Body of pancreas (tissue), 4 donors: ENCODE measurements around the gene RNF13. TPM values are rescaled to one million over a fixed set of nuclear protein-coding genes. Genes with fewer than 3 reads are reported as not detected.
A peak's percentile ranks its signal among the peaks of the same experiment; 100 is the strongest.

Source experiments
- ATAC-seq: fragments of 150-250 bp; one replicate; pipeline ENCODE4 v1.9.1; 2016
- DNase-seq, 4 donors: peaks; one replicate each; pipeline ENCODE4 v3.0.0-alpha.2; 2019
- H3K27ac ChIP-seq, 4 donors: fragments of 200-600 bp; sonication (generic); 1 replicate in 3 of 4; 2 replicates in 1 of 4; pipeline versions ENCODE4 v1.5.1 to v1.6.1; 2016 to 2019; ENCODE audit warnings: mild to moderate bottlenecking in 1 of 4, mixed read lengths in 1 of 4, moderate library complexity in 1 of 4
- H3K27me3 ChIP-seq, 2 donors: fragments of 200-600 bp; sonication (generic); one replicate each; pipeline ENCODE4 v1.6.0; 2016; ENCODE audit warnings: mild to moderate bottlenecking in 1 of 2
- H3K36me3 ChIP-seq, 2 donors: fragments of 200-600 bp; sonication (generic); replicated peaks in 1 of 2; 2 replicates each; pipeline ENCODE4 v1.5.1; 2016; ENCODE audit warnings: low read depth in 2 of 2; ENCODE audit not compliant: insufficient read depth in 1 of 2
- H3K4me1 ChIP-seq: fragments of 200-600 bp; sonication (generic); one replicate; pipeline ENCODE4 v1.6.0; 2016
- H3K4me3 ChIP-seq, 2 donors: fragments of 200-600 bp; sonication (generic); 1 replicate in 1 of 2; 2 replicates in 1 of 2; pipeline ENCODE4 v1.5.1; 2016 to 2019
- H3K9me3 ChIP-seq, 3 donors: fragments of 200-600 bp; sonication (generic); 1 replicate in 2 of 3; 2 replicates in 1 of 3; pipeline ENCODE4 v1.5.1; 2016
- POLR2A ChIP-seq, 3 donors: fragments of 450-650 bp; IDR thresholded peaks; one replicate each; pipeline ENCODE4 v1.6.1; 2016; ENCODE audit warnings: antibody characterized with exemption in 3 of 3, mild to moderate bottlenecking in 2 of 3
- WGBS, 2 donors: methylation state at CpG; one replicate each; pipeline ENCODE4 v1.1.5; 2017; 5-methylcytosine and 5-hydroxymethylcytosine counted together
- intact Hi-C: fragments of 100-400 bp; cut with DNase I; formaldehyde crosslinking; loops from one replicate; pipeline ENCODE4 v1.15.1; 2023
- total RNA-seq, 2 donors: library from RNA; depleted of rRNA; stranded (reverse); fragments of >200 nt; gene quantifications; one replicate each; pipeline ENCODE4 v1.1.0, GENCODE V29; 2016
- TF ChIP-seq, protein P1 (sequence below), 7 experiments: fragments of 450-650 bp in 4 of 7; fragments of 200-600 bp in 3 of 7; sonication (generic) in 3 of 7; IDR thresholded peaks; one replicate each; pipeline ENCODE4 v1.5.1; 2016 to 2019; ENCODE audit warnings: antibody characterized with exemption in 7 of 7

RNF13 gene
- total RNA-seq, 2 donors from 2014 or later: 26.4 to 52.4 TPM

DNA sequence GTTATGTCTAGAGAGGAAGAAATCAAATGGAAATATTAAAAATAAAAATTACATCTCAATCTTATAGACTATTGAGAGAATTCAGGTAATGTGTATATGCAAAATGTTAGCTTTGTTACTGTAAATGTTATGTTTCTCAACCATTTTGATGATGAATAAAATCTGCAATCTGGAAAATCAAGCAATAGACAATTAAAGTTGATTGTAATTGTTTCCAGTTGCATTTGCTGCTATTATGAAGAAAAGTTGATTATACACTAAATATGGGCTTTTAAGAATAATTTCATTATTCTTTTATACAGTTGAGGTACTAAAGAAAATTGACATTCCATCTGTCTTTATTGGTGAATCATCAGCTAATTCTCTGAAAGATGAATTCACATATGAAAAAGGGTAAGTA, 88.8 kb downstream of the RNF13 start:
- Histone ChIP-seq H3K4me1 (no peaks in the 10 kb centered on the region), H3K27ac (no peak overlapping the region), H3K36me3 (no peaks in the 10 kb centered on the region), H3K4me3 (no peak overlapping the region), H3K27me3 (no peaks in the 10 kb centered on the region), H3K9me3 (no peaks in the 10 kb centered on the region)
- intact Hi-C loops: no loop called here
- no peak for DNase-seq
- TF ChIP-seq POLR2A (IDR thresholded peaks at IDR 0.05): no peak
- TF ChIP-seq, protein P1, sequence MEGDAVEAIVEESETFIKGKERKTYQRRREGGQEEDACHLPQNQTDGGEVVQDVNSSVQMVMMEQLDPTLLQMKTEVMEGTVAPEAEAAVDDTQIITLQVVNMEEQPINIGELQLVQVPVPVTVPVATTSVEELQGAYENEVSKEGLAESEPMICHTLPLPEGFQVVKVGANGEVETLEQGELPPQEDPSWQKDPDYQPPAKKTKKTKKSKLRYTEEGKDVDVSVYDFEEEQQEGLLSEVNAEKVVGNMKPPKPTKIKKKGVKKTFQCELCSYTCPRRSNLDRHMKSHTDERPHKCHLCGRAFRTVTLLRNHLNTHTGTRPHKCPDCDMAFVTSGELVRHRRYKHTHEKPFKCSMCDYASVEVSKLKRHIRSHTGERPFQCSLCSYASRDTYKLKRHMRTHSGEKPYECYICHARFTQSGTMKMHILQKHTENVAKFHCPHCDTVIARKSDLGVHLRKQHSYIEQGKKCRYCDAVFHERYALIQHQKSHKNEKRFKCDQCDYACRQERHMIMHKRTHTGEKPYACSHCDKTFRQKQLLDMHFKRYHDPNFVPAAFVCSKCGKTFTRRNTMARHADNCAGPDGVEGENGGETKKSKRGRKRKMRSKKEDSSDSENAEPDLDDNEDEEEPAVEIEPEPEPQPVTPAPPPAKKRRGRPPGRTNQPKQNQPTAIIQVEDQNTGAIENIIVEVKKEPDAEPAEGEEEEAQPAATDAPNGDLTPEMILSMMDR (IDR thresholded peaks at IDR 0.05): no peak
- ATAC-seq: no peak

DNA sequence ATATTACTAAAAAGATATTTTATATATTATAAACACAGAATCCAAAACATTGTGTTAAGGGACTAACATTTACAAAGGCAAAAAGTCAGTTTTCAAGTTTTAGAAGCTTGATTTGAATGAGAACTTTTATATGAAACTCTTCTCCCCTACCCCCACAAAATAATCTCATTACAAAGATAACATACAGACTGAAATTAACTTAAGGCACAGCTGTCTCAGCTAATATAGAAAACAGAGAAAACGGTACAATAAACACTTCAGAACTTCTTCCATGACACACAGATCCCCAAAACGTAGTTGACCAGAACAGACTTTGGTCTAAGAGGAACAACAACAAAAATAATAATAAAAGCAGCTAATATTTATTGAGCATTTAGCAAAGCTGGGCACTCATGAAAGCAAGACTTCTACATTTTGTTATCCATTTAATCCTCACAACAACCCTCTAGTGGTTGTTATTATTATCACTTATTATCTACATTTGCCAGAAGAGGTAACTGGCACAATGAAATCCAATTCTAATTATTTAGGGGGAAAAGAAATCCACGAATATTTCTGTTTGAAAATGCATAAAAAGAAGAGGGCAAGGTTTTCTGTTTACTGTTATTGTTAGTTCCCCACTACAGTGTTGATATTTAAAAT, 89.6 kb downstream of the RNF13 start:
- Histone ChIP-seq H3K27ac (no peak overlapping the region), H3K9me3 (no peaks in the 10 kb centered on the region), H3K27me3 (no peaks in the 10 kb centered on the region), H3K4me3 (no peak overlapping the region), H3K4me1 (no peaks in the 10 kb centered on the region), H3K36me3 (no peaks in the 10 kb centered on the region)
- 81 to 86% methylated on average over 3 of the region's 3 CpGs for WGBS, 2 donors
- intact Hi-C loops: no loop called here
- DNase-seq (no peak), ATAC-seq (no peak)
- TF ChIP-seq POLR2A (IDR thresholded peaks at IDR 0.05): no peak
- TF ChIP-seq, protein P1 (IDR thresholded peaks at IDR 0.05): peak in 2 of 7 experiments; percentile 3 to 10

DNA sequence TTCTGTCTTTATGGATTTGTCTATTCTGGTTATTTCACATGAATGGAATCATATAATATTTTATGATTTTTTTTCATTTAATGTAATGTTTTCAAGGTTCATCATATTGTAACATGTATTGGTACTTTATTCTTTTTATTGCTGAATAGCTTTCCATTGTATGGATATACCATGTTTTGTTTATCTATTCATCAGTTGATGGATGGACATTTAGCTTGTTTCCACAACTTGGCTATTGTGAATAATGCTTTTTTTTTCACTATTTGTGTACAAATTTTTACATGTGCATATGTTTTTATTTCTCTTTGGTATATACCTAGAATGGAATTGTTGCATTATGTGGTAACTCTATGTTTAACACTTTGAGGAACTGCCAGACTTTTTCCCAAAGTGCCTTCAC, 93.0 kb downstream of the RNF13 start:
- no peak overlapping the region for H3K4me3 ChIP-seq
- H3K27me3 ChIP-seq: no peaks in the 10 kb centered on the region
- no peaks in the 10 kb centered on the region for H3K4me1 ChIP-seq
- no peaks in the 10 kb centered on the region for H3K9me3 ChIP-seq
- no peak for ATAC-seq
- DNase-seq: no peak
- no peak for TF ChIP-seq POLR2A (IDR thresholded peaks at IDR 0.05)
- TF ChIP-seq, protein P1 (IDR thresholded peaks at IDR 0.05): no peak
- no peak overlapping the region for H3K27ac ChIP-seq
- H3K36me3 ChIP-seq: no peaks in the 10 kb centered on the region
- intact Hi-C loops: no loop called here

DNA sequence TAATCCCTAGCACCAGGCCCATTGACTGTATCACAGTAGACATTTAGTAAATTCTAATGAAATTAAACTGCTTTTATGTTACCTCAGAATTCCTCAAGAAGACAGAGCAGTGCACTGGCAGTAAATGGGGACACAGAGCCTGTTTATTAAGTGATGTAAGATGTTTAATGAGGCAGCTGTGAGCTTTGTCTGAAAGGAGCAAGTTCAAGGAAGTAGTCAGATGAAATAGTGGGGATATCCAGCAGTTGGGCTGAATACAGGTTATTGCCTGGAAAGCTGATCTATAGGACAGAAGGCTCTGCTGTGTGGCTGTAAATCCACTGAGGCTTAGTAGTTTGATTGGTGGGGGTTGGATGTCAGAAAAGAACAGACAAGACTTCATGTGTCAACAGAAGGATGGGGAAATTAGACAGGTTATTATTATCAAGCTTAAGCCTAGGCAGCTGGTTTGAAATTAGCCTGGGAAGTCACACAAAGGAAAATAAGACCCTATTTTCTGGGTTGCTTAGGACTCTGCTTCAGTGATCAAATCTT, 95.5 kb downstream of the RNF13 start:
- Histone ChIP-seq H3K36me3 (no peaks in the 10 kb centered on the region), H3K4me3 (no peak overlapping the region), H3K9me3 (no peaks in the 10 kb centered on the region), H3K4me1 (no peaks in the 10 kb centered on the region), H3K27ac (no peak overlapping the region), H3K27me3 (no peaks in the 10 kb centered on the region)
- no peak for ATAC-seq
- TF ChIP-seq, protein P1 (IDR thresholded peaks at IDR 0.05): no peak
- TF ChIP-seq POLR2A (IDR thresholded peaks at IDR 0.05): no peak
- intact Hi-C loops: no loop called here
- DNase-seq: no peak

DNA sequence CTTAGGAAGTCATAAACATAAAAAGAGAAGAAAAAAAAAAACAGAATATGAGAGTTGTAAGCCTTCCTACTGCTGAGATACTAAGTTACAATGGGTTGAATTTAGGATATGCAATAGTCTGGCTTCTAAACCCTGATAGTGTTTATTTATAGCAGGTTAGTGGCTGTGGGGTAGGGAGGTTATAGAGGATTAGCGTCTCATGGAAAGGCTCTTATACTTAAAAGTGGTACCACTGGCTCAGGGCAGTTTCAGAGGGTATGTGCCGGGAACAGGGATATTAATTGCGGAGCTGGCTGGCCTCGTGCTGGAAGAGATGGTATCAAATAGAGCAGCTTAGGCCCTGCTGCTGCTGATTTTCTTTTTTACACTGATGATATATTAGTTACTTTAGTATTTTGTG, 96.9 kb downstream of the RNF13 start:
- 95 to 96% methylated on average over 4 of the region's 4 CpGs for WGBS, 2 donors

More for the DNA sequence above, 96.9 kb downstream of the RNF13 start:
- Histone ChIP-seq H3K4me3 (no peak overlapping the region), H3K27ac (no peak overlapping the region), H3K36me3 (no peaks in the 10 kb centered on the region), H3K9me3 (no peaks in the 10 kb centered on the region), H3K4me1 (no peaks in the 10 kb centered on the region), H3K27me3 (no peaks in the 10 kb centered on the region)
- TF ChIP-seq, protein P1 (IDR thresholded peaks at IDR 0.05): no peak
- no peak for TF ChIP-seq POLR2A (IDR thresholded peaks at IDR 0.05)
- intact Hi-C loops: no loop called here
- DNase-seq (no peak), ATAC-seq (no peak)
